Epithelial cell of prostate (primary cell): ENCODE data around the gene ARHGAP36.

Experiments
- DNase-seq: peaks from one replicate; pipeline ENCODE4 v3.0.0-alpha.2; 2011; ENCODE audit warnings: low read depth, low spot score
- H3K27ac ChIP-seq: fragments of 450-650 bp; 2 replicates; pipeline ENCODE4 v1.5.1; 2017; ENCODE audit warnings: mild to moderate bottlenecking

Gene ARHGAP36

GRCh38 chrX:131058136-131058868 lies at the start of gene ARHGAP36:
Gene ARHGAP36 (plus strand): TSS chrX:131058346. CDS start chrX:131081666, 23,320 bp downstream.
- no peak for DNase-seq
- H3K27ac ChIP-seq = no peak within 1 kb of the TSS

GRCh38 chrX:131010186-131010585 lies 48.0 kb upstream of the ARHGAP36 start:
- no peak for DNase-seq
- H3K27ac ChIP-seq = no peak overlapping the region

- DNase-seq = no peak
These were observed 32.8 kb upstream of the ARHGAP36 start for GRCh38 chrX:131025336-131025735.

GRCh38 chrX:131032354-131033230 lies 25.6 kb upstream of the ARHGAP36 start:
- no peak overlapping the region for H3K27ac ChIP-seq
- DNase-seq = no peak

More at GRCh38 chrX:131025336-131025735, 32.8 kb upstream of the ARHGAP36 start:
- H3K27ac ChIP-seq = no peak overlapping the region

- no peak for DNase-seq
- no peak overlapping the region for H3K27ac ChIP-seq
These were observed 24.1 kb upstream of the ARHGAP36 start for GRCh38 chrX:131034063-131034462.

GRCh38 chrX:131040781-131041180 lies 17.4 kb upstream of the ARHGAP36 start:
- H3K27ac ChIP-seq = no peak overlapping the region
- no peak for DNase-seq

GRCh38 chrX:131041667-131042066 lies 16.5 kb upstream of the ARHGAP36 start:
- DNase-seq = no peak
- no peak overlapping the region for H3K27ac ChIP-seq

- DNase-seq = no peak
- H3K27ac ChIP-seq = no peak overlapping the region
These were observed 12.4 kb upstream of the ARHGAP36 start for GRCh38 chrX:131045726-131046125.

GRCh38 chrX:131046596-131046995 lies 11.6 kb upstream of the ARHGAP36 start:
- H3K27ac ChIP-seq = no peak overlapping the region
- DNase-seq = no peak

- no peak overlapping the region for H3K27ac ChIP-seq
- no peak for DNase-seq
These were observed 11.0 kb upstream of the ARHGAP36 start for GRCh38 chrX:131047180-131047579.

- DNase-seq = no peak
- H3K27ac ChIP-seq = no peak overlapping the region
These were observed 5.1 kb upstream of the ARHGAP36 start for GRCh38 chrX:131053076-131053475.

- no peak overlapping the region for H3K27ac ChIP-seq
- no peak for DNase-seq
These were observed 3.2 kb upstream of the ARHGAP36 start for GRCh38 chrX:131054906-131055305.

GRCh38 chrX:131057706-131058105 lies 440 bp upstream of the ARHGAP36 start:
- H3K27ac ChIP-seq = no peak overlapping the region
- DNase-seq = no peak

- no peak overlapping the region for H3K27ac ChIP-seq
- DNase-seq = no peak
These were observed 1.1 kb downstream of the ARHGAP36 start for GRCh38 chrX:131059246-131059645.

- DNase-seq = no peak
- H3K27ac ChIP-seq = no peak overlapping the region
These were observed 2.0 kb downstream of the ARHGAP36 start for GRCh38 chrX:131060147-131060546.

- H3K27ac ChIP-seq = no peak overlapping the region
- DNase-seq = no peak
These were observed 3.2 kb downstream of the ARHGAP36 start for GRCh38 chrX:131061306-131061705.

GRCh38 chrX:131063613-131064012 lies 5.5 kb downstream of the ARHGAP36 start:
- no peak overlapping the region for H3K27ac ChIP-seq
- DNase-seq = no peak

GRCh38 chrX:131066237-131066636 lies 8.1 kb downstream of the ARHGAP36 start:
- H3K27ac ChIP-seq = no peak overlapping the region
- DNase-seq = no peak

- H3K27ac ChIP-seq = no peak overlapping the region
- DNase-seq = no peak
These were observed 9.1 kb downstream of the ARHGAP36 start for GRCh38 chrX:131067216-131067615.

GRCh38 chrX:131067846-131068745 lies 9.9 kb downstream of the ARHGAP36 start:
- DNase-seq = no peak
- H3K27ac ChIP-seq = no peak overlapping the region
